GM18519 (cell line): Measurements from ENCODE around the gene BMPR1A.
"Not testable (repeated sequence)": the region's sequence is repeated elsewhere in the genome, so short reads cannot be mapped to it uniquely, and the experiment has no call there.

Experiments
- ATAC-seq: cut with Tn5 transposase; IDR thresholded peaks from one replicate; pipeline ENCODE4 v1.9.1; 2021; ENCODE audit warnings: mild to moderate bottlenecking, moderate library complexity; ENCODE audit not compliant: unreplicated experiment, low FRiP score

The BMPR1A gene

DNA sequence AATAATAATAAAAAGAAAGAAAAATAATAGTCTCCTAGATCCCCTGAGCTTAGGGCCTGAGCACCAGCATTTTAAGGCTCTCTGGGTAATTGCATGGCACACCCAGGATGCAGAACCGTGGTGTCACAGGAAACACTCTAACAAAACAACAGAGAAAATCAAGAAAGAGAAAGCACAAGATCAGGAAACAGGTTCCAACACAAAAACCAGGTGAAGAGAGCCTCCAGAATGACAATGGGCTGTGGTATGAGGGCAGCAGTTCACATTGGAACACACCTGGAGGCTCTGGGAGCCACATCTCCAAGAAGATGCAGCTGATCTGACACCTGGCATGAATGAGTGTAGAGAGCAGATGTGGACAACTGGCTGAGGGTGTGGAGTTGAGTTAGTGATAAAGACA is 193.9 kb downstream of the BMPR1A start:
- no peak for ATAC-seq

DNA sequence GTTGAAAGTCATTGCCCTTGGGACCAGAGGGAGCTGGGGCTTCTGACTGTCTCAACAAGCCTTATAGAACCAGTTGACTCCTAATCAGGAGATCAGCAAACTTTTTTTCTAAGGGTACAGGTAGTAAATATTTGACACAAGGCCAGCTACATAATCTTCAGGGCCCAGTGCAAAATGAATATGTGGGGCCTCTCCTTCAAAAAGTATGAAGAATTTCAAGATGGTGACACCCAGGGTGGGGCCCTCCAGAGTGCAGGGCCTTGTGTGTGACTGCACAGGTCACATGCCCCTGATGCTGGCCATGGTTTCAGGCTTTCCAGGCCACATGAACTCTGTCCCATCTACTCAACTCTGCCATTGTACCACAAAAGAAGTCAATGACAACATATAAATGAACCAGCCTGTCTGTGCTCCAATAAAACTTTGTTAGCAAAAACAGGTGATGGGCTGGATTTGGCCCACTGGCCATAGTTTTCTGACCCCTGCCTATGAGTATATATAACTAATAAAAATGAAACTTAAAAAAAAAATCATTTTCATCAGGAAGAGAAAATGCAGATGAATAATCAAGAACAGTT is 194.9 kb downstream of the BMPR1A start:
- ATAC-seq, result no peak

DNA sequence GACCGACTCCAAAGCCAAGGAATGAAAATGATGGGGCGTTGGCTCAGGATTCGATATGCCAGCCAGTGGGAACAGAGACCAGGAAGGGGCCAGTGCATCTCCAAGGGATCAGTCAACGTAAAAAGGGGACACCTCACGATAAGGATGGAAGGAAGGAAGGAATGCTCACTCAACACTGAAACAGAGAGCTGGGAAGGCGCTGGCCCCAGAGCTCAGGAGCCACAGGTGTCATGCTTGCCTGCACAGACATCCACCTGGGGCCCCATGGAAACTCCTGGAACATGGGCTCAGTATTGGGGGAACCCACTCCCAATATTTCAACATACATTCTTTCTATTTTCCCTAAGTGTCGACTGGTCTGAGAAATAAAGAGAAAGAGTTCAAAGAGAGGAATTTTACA is 195.7 kb downstream of the BMPR1A start:
- no peak for ATAC-seq

DNA sequence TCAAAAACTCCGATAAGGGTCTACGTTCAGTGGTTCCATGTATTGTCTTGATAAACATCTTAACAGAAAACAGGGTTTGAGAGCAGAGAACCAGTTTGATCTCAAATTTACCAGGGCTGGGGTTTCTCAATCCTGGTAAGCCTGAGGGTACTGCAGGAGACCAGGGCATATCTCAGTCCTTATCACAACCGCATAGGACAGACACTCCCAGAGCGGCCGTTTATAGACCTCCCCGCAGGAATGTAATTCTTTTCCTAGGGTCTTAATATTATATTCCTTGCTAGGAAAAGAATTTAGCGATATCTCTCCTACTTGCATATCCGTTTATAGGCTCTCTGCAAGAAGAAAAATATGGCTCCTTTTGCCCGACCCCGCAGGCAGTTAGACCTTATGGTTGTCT is 196.3 kb downstream of the BMPR1A start:
- not testable (repeated sequence) for ATAC-seq

DNA sequence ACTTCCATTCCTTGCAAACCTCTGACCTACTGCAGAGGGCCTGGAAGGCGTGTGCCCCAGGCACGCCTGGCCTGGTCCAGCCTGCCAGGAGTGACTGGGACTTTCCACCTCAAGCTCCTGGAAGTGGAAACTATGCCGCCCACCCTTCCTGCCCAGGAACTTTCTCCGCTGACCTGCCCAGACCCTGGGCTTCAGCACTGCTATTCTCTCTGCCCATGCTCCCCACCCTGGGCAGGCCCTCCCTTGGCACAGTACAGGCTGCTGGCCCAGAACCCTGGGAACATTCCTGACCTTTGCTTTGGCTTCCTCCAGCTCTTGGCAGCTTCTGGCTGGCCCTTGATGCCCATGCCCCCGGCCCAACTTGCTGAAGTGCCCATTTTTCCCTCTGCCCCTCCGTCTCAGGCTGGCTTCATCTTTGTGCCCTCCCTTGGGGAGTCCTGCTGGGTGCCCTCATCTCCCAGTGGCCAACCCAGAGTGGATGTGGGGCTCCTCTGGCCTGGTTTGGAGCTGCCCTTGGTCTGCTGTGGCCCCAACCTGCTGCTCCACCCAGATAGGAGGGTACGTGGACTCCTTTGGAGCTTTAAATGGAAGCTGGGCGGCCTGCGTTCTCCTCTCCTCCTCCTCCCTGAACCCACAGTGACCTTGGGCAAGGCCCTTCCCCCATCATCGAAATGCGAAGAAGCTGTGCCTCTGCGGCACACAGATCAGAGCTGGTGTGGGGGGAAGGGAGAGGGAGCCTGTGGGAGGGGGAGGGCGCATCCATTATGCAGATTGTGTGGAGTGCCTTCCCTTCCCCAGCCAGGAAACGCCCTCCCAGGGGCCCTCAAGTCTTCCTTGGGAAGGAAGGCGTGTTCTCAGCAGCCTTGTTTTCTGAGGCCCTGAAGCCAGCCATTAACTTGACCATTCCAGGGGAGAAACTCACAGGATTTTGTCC is 197.6 kb downstream of the BMPR1A start:
- no peak for ATAC-seq

DNA sequence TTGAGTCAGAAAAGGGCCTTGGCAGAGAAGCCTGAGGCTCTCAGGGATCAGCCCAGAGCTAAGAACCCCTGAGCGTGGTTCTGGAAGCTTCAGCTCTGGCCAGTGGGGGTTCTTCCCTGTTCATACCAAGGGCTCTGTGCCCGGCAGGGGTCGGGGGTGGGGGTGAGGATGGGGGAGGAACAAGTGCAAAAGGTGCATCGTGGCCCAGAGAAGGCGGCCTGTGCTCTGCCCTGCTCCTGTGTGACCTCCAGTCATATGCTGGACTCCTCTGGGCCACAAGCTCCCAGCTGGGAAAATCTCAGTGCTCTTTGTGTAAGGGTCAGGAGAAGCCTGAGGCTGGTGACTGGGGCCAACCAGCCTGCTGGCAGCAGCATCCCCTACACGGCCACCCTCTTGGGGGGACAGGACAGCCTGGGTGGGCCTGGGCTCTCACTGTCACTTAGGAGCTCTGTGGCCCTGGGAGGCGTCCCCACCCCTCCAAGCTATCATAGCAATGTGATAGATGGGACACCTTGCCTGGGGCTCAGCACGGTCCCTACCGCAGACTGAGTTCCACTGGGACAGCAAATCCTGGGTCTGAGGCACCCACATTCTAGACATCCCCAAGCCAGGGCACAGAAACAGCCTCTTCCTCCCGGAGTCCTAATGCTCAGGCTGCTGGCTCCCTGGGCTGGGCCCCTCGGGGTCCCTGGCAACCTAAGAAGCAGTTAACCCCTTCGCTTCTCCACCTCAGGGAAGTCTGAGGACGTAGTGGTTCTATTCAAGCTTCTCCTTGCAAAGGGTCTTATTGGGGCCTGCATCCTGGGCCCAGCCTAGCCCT is 198.5 kb downstream of the BMPR1A start:
- no peak for ATAC-seq

DNA sequence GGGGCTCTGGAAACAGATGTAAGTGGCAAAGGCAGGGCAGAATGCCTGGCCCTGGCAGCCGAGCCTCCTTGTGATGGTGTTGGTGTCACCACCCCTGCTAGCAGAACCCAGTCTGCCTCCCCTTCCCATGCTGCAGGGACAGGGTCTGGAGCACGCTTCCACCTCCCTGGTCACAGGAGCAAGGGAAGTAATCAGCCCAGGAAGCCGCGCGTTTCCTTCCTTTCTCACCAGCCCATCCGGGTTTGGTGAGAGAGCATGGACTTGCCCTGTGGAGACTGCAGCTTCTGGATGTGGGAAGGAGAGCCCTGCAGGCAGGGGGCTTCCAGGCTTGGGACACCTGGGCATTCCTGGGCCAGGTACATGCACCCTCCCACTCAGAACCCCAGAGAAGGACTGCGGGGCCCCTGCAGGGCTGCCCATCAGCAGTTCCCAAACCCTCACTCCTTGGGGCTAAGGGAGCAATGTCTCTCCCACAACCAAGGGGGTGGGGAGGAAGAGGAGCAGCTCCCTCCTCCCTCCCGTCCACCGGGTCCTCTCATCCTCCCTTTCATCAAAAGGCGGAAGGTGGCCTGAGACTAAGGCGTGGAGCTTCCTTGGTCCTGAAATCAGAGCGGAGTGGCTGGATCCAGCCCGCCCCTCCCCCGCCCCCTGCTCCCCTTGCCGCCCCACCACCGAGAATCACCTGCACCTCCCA is 199.2 kb downstream of the BMPR1A start:
- no peak for ATAC-seq

DNA sequence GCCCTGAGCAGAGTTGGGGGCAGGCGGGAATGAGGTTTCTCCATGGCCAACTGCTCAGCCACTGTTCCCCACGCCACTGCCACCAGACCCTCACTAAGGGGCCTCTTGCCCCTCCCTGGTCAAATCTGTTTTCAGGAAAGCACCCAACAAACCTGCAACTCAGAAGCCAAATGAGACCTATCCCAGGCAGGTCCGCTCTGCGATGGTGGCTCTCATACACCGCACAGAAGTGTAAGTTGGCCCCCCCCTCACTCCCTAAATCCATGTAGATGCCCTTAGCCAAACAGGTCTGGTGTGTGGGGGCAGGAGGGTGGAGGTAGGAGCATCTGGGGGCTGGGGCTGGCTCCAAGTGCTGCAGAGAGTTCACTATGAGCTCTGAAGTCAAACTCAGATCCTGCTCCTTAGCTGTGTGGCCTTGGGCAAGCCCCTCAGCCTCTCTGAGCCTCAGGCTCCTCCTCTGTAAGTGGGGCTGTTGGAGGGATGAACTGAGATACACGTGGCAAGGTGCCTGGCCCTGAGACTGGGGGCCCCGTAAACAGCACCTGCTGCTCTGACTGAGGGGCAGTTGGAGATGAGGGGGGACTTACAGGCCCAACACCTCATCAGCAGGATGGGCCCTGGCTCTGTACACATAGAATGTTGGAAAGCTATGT is 199.9 kb downstream of the BMPR1A start:
- no peak for ATAC-seq

DNA sequence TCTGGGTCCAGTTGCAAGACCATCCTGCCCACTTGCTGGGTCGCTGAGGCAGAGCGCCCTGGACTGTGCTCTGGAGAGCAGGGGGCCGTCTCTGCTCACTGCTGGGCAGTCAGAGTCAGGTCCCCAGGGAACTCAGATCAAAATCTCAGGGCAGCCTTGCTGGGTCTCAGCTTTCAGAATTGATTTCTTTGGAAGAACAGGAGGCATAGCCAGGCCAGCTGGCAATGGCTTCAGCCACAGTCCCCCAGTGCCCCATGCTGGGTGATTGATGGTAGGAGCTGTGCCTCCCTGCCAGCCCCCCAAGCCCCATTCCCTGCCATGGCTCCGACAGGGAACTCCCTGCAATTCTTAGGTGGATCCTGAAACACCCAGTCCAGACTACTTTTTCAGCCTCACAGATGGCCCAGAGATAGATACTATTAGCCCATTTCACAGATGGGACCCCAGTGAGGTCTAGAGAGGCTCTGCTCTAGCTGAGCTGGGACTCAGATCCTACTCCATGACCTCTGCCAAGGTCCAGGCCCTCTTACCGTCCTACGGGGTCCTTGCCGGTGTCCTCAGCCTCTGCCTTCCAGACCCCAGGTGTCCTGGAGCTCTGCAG is 200.5 kb downstream of the BMPR1A start:
- no peak for ATAC-seq

DNA sequence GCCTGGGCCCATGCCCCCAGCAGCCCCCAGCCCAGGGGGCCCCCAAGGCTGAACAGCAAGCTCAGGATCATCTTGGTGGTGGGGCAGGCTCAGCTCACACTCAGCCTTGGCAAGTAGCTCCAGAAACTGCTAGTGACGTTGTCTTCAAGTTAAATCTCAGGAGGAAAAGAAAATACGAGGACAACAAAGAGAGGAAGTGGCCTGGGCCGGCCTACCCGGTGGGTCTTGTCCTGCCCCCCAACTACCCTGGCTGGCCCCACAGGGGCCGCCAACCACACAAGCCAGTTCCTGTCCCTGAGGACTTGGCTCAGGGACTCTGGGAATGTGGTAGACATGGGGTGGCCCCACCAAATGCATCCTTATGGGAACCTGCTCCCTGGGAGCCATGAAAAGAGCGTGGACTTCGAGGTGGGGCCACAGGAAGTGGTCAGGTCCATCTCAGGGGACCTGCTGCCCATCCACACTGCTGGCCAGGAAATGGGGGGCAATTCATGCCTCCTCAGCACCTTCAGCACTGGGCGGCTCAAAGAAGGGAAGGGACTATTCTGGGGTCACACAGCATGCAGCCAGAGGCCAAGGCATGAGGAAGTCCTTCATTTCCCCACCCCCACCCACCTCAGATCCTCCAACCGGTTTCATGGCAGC is 201.2 kb downstream of the BMPR1A start, which contains the start of gene MMRN2:
MMRN2 (minus strand) TSS at position 145 of the 645 bp plus-strand sequence; CDS start at position 71, 74 bp downstream.
- ATAC-seq, result no peak

DNA sequence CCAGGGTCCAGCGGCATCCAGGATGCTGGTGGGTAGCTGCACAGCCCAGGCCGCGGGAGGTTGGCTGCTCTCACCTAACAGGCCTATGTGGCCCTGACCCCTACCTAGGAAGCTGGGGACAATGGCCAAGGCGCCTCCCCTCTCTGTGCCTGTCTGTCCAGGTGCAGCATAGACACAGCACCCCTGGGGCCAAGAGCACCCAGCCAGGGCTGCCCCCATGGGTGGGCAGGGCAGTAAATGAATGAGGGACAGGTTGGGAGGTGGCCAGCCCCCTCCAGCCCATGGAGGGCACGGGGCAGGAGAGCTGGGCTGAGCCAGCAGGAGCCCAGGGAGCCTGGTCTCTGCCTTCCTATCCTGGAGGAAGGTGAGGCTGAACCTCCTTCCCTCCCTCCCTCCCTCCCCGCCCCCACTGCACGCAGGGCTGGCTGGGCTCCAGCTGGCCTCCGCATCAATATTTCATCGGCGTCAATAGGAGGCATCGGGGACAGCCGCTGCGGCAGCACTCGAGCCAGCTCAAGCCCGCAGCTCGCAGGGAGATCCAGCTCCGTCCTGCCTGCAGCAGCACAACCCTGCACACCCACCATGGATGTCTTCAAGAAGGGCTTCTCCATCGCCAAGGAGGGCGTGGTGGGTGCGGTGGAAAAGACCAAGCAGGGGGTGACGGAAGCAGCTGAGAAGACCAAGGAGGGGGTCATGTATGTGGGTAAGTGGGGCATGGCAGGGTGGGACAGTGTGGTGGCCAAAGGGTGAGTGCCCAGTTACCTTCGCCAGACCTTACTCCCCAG is 201.9 kb downstream of the BMPR1A start, which contains the start of gene SNCG:
SNCG (plus strand) TSS at position 484 of the 785 bp plus-strand sequence; CDS start at position 583, 99 bp downstream.
- no peak for ATAC-seq

DNA sequence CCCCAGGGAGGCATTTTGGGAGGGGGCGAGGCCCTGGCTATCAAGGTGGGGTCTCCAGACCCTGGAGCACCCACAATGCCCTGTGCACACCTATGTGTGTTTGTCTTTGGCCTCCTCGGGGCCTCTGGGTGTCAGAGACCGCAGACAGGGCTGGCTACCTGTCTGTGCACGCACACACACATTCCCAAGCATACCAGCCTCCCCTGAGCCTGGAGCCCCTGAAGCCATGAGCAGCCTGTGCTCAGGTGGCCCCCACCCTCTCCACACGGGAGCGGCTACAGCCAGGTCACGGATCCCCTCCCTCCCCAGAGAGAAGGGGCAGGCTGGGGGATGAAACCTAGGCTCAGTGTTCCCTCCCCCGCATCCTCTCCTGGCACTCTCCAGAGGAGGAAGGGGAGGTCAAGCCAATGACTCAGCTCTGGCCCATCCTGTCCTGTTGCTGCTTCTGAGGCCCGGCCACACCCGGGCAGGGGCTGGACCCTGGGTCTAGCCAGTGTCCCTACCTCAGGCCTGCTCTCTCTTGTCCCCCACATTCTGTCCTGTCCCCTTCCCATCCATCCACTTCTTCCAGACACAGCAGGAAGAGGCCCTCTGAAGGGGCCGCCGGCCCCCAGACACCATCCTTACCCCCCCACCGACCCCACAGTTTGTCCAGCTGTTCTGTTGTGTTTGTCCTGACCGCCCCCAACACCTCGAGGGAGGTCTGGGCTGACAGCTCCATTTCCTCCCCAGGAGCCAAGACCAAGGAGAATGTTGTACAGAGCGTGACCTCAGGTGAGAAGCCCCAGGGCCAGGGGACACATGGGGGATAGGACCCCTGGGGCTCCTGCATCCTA is 202.7 kb downstream of the BMPR1A start:
- ATAC-seq, result no peak

DNA sequence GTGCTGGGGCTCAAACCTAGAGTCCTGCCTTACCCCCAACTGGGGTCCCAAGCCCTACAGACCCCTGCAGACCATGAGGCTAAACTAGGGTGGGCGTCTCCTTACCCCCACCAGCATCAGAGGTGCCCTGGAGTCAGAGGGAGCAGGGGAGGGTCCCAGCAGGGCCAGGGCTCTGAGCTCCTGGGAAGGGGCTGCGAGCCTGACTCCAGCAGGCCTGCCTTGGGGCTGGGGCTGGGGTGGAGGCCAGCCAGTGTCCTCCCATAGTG is 203.3 kb downstream of the BMPR1A start:
- ATAC-seq, result no peak

DNA sequence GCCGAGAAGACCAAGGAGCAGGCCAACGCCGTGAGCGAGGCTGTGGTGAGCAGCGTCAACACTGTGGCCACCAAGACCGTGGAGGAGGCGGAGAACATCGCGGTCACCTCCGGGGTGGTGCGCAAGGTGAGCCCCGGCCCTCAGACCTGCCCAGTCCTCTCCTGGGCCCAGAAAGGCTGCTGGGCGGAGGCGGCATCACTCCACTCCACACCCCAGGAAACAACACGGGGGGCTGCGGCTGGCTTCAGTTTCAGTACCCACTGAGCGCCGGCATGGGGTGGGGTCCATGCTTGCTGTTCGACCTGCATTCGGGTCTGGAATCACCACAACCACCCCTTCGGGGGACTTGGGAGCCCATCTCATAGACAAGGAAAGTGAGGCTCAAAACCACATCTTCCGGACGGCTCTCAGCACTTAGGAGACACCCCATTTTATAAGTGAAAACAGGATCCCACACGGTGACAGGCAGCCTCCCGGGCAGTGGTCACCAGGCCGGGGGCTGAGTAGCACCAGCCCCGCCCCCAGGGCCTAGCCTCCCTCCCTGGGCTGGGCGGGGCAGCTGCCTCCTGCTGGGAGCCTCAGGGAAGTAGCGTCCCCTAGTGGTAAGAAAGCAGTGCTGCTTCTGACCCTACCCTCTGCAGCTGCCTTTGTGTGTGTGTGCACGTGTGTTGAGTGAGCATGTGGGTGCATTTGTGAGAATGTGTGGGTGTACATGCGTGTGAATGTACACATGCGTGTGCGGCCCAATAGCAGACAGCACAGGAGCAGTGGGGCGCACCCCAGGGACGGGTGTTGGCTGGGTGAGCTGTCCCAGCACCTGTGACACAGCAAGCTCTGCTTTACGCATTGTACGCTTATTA is 203.8 kb downstream of the BMPR1A start:
- no peak for ATAC-seq

DNA sequence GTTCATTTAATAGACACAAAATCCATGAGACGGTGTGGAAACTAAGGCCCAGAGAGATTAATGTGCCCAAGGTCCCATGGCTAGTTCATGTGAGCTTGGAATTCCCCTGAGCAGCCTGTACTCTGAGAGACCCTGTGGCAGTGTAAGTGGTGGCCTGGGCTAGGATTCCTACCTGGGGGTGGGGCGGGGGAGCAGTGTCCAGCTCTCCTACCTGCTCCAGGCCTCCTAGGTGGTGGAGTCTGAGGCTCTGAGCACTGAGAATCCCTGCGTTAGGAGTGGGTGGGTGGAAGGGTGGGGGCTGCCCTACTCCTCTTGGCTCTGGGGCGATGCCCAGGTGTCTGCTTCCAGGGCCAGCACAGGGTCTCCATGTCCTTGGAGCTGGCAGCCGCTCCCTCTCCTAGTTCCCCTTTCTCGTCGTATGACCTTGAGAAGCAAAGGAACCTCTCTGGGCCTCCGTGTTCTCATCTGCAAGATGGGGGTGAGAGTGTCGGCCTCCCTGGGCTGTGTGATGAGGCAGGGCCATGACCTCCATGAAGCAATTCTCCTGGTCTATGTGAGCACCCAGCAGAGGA is 204.5 kb downstream of the BMPR1A start:
- ATAC-seq, result no peak

DNA sequence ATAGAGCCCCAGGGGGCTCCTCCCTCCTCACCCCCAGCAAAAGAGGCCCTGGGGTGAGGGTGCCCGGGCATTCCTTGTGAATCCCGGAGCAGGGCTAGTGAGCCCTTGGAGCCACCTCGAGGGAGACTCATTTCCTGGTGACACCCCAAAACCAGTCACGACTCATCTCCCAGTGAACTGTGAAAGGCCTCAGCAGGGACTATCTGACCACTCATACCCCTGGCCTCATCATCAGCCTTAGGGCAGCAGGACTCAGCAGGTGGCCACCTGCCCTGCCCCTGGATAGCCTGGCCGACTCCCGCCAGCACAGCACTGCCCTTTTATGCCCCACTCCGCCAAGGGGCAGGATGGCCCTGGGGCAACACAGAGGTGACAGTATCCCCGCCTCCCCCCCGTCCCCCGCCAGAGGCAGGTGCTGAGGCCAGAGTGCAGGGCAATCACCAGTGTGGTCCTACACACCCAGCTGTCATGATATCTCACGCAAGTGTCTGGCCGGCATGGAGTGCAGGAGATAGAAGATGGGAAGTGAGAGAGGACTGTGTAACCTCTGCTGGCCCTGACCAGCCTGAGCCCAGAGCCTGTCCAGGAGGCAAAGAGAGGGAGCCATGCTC is 205.2 kb downstream of the BMPR1A start:
- ATAC-seq, result no peak
